T-helper 1 cell treated with Interleukin-12 subunit alpha and Interleukin-12 subunit beta and Interleukin-4 antibody, amounts not matched to agents 30 μg/mL and 1 μg/mL, for 36 hours (primary cell): Measurements from ENCODE around the gene SF3B1.
"Not testable (repeated sequence)": the region's sequence is repeated elsewhere in the genome, so short reads cannot be mapped to it uniquely, and the experiment has no call there.

Experiments
- H3K27ac Mint-ChIP-seq: one replicate; pipeline ENCODE4 v1.8.0; 2021; ENCODE audit warnings: mild to moderate bottlenecking, mixed read lengths
- H3K27me3 Mint-ChIP-seq: one replicate; pipeline ENCODE4 v1.8.0; 2021; ENCODE audit warnings: low read depth, mixed read lengths
- H3K36me3 Mint-ChIP-seq: one replicate; pipeline ENCODE4 v1.8.0; 2021; ENCODE audit warnings: low read depth, mixed read lengths
- H3K4me1 Mint-ChIP-seq: one replicate; pipeline ENCODE4 v1.8.0; 2021; ENCODE audit warnings: low read depth, mixed read lengths
- H3K4me3 Mint-ChIP-seq: one replicate; pipeline ENCODE4 v1.8.0; 2021; ENCODE audit warnings: mild to moderate bottlenecking, moderate library complexity, mixed read lengths
- H3K9me3 Mint-ChIP-seq: one replicate; pipeline ENCODE4 v1.8.0; 2021; ENCODE audit warnings: mixed read lengths

SF3B1 gene

DNA sequence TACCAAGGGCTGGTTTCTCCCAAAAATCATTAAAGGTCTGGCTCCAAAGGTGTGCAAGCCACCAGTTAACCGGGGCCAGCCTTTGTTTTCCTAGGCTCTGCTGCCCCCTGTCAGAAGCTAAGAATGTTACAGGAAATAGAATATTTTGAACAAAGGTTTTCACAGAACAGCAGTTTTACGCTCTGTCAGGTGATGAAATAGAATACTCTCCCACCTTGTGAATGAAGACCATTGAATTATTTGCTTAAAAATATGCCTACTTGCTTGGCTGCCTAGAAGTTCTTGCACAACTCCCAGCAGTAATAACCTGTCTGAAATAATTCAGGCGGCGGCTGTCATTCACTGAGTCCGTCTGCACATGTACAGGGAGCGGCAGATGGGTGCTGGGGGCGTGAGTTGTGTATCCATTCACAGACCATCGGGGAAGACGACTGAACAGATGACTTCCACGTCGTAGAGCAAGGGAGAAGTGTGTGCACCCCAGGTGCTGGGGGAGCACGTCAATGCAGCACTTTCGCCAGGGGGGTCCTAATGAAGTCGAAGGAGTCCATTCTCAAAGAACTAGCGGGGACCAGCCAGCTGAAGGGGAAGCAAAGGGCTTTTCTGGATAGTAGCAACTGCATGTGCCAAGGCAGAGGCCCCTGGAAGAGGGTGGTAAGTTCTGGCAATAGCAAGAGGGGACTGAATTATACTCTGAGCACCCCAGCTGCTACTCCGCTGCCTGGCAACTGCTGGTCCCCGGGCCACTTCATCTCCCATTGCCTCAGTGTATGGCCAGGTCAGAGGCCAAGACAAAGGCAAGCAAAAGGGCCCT, 56.1 kb downstream of the SF3B1 start:
- Mint-ChIP-seq H3K36me3 (no peaks in the 10 kb centered on the region), H3K27ac (no peak overlapping the region), H3K4me3 (no peak overlapping the region)

GRCh38 chr2:197378086-197378485, 56.7 kb downstream of the SF3B1 start:
- Mint-ChIP-seq H3K4me1 (peaks cover 13% of the 10 kb centered on the region), H3K36me3 (no peaks in the 10 kb centered on the region), H3K27me3 (peaks cover 8% of the 10 kb centered on the region), H3K4me3 (no peak overlapping the region), H3K27ac (no peak overlapping the region), H3K9me3 (no peaks in the 10 kb centered on the region)

More for the DNA sequence above, 56.1 kb downstream of the SF3B1 start:
- Mint-ChIP-seq H3K4me1 (peaks cover 13% of the 10 kb centered on the region), H3K9me3 (no peaks in the 10 kb centered on the region), H3K27me3 (peaks cover 8% of the 10 kb centered on the region)

DNA sequence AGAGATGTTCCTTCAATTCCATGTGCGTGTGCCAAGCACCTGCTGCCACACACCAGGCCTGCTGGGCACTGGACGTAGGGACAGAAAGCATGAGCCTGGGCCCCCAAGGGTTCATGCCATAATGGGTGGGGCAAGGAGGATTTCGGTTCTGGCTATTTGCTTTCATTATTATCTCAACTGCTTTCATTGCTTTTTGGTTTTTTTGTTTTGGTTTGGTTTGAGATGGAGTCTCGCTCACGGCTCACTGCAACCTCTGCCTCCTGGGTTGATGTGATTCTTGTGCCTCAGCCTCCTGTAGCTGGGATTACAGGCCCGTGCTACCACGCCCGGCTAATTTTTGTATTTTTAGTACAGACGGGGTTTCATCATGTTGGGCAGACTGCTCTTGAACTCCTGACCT, 57.2 kb downstream of the SF3B1 start:
- Mint-ChIP-seq H3K4me3 (no peak overlapping the region), H3K9me3 (no peaks in the 10 kb centered on the region), H3K36me3 (no peaks in the 10 kb centered on the region), H3K27me3 (peaks cover 8% of the 10 kb centered on the region), H3K4me1 (peaks cover 13% of the 10 kb centered on the region), H3K27ac (no peak overlapping the region)

DNA sequence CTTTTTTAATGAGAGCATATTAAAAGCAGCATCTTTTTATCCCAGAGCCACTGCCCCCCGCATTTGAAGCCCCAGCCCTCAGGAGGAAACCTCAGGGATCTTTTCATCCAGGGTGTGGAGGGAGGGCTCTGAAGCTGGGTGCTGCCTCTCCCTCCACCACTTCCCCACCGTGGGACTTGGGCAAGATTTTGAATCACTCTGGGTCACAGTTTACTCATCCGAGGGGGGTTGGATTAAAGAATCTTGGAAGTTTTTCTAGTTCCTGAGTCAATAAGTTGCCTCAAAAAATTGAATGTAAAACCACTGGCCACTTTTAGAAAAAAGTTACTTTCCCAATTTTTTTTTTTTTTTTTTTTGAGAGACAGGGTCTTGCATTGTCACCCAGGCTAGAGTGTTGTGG, 62.2 kb downstream of the SF3B1 start:
- Mint-ChIP-seq H3K4me1 (peaks cover 10% of the 10 kb centered on the region), H3K4me3 (no peak overlapping the region), H3K9me3 (no peaks in the 10 kb centered on the region), H3K27ac (no peak overlapping the region), H3K36me3 (no peaks in the 10 kb centered on the region), H3K27me3 (no peaks in the 10 kb centered on the region)

GRCh38 chr2:197370664-197371063, 64.2 kb downstream of the SF3B1 start:
- H3K9me3 Mint-ChIP-seq, H3K4me1 Mint-ChIP-seq, H3K36me3 Mint-ChIP-seq, H3K27ac Mint-ChIP-seq, H3K4me3 Mint-ChIP-seq, H3K27me3 Mint-ChIP-seq: not testable (repeated sequence)

DNA sequence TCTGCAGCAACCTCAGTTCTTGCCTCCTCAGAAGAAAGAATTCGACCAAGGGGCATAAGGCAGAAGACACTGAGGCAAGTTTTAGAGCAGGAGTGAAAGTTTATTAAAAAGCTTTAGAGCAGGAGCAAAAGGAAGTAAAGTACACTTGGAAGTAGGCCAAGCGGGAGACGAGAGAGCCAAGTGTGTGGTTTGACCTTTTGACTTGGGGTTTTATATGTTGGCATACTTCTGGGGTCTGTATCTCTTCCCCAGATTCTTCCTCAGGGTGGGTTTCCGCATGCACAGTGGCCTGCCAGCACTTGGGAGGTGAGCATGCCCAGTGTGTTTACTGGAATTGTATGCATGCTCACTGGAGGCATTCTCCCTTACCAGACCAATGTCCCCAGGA, 64.9 kb downstream of the SF3B1 start:
- H3K4me1 Mint-ChIP-seq, result peaks cover 7% of the 10 kb centered on the region
- no peak overlapping the region for H3K4me3 Mint-ChIP-seq
- H3K27me3 Mint-ChIP-seq, result no peaks in the 10 kb centered on the region
- no peaks in the 10 kb centered on the region for H3K36me3 Mint-ChIP-seq
- no peak overlapping the region for H3K27ac Mint-ChIP-seq
- H3K9me3 Mint-ChIP-seq, result no peaks in the 10 kb centered on the region

DNA sequence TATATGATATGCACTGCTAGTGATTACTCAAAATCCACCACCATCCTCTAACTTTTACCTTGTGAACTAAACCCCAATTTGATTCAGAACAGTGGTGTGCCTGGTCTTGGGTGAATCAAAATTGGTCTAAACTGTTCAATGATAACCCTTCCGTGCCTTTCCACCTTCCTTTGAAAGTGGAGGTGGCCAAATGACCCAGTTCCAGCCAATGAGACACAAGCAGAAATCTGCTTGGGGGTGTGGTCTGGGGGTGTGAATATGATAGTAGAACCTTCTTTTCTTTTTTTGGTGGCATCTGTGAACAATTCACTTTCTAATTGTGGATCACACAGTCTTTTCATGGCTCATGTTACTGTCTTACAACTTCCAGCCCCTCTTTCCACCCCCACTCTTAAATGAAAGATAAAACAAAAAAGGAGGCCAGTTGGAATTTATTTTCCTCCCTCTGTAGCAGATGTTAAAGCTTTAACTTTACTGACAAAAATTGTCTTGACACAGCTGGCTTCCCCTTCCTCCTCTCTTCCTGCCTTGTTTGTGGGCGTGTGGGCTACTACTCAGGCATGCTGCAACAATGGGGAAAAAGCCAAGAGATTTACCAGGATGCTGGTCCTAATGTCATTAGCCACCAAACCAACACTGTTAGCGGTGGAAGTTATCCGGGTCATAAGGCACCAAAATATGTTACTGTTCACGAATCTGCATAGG, 65.4 kb downstream of the SF3B1 start:
- Mint-ChIP-seq H3K36me3 (no peaks in the 10 kb centered on the region), H3K4me3 (no peak overlapping the region), H3K27ac (no peak overlapping the region), H3K4me1 (peaks cover 4% of the 10 kb centered on the region), H3K27me3 (no peaks in the 10 kb centered on the region), H3K9me3 (no peaks in the 10 kb centered on the region)

DNA sequence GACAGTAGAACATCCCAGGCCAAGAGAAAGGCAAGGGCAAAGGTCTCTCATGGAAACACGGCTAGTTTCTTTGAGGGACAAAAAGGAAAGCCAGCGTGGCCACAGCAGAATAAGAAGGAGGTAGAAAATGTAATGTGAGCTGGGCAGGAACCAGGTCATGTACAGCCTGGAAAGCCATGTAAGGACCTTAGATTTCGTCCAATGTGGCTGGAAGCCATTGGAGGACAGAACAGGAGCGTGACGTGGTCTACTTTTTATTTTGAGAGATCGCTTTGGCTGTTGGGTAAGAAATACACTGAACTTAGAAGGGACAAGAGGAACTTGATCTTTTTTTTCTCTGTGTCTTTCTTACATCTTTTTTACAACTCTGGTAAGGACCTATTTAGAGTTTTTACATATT, 66.4 kb downstream of the SF3B1 start:
- H3K27ac Mint-ChIP-seq, result no peak overlapping the region
- H3K36me3 Mint-ChIP-seq, result no peaks in the 10 kb centered on the region
- H3K4me3 Mint-ChIP-seq, result no peak overlapping the region
- no peaks in the 10 kb centered on the region for H3K27me3 Mint-ChIP-seq
- H3K9me3 Mint-ChIP-seq, result no peaks in the 10 kb centered on the region
- H3K4me1 Mint-ChIP-seq, result peaks cover 4% of the 10 kb centered on the region

- Mint-ChIP-seq H3K36me3 (peaks cover 2% of the 10 kb centered on the region), H3K9me3 (peaks cover 4% of the 10 kb centered on the region), H3K4me1 (peaks cover 4% of the 10 kb centered on the region), H3K4me3 (no peak overlapping the region), H3K27me3 (no peaks in the 10 kb centered on the region), H3K27ac (no peak overlapping the region)
Observed at GRCh38 chr2:197363998-197364397, 70.8 kb downstream of the SF3B1 start.

GRCh38 chr2:197360744-197361156, 74.1 kb downstream of the SF3B1 start:
- Mint-ChIP-seq H3K9me3 (peaks cover 4% of the 10 kb centered on the region), H3K36me3 (peaks cover 2% of the 10 kb centered on the region), H3K27me3 (no peaks in the 10 kb centered on the region), H3K4me1 (peaks cover 17% of the 10 kb centered on the region), H3K4me3 (no peak overlapping the region), H3K27ac (no peak overlapping the region)

DNA sequence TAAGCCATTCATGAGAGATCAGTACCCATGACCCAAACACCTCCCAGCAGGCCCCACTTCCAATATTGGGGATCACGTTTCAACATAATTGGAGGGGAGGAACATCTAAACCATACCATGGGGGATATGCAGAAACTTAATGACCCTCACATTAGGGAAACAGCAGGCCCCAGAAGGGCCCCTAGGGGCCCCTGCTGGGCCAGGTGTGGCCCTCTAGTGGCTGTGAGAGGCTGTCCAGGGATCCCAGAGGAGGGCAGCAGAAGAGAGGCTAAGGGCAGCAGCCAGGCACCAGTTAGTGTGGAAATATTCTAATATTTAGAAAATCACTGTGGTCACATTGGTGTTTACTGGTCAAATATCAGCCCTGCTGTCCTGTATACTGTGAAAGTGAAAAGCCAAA, 75.0 kb downstream of the SF3B1 start:
- H3K36me3 Mint-ChIP-seq, result peaks cover 2% of the 10 kb centered on the region
- H3K27ac Mint-ChIP-seq, result no peak overlapping the region
- H3K9me3 Mint-ChIP-seq, result peaks cover 4% of the 10 kb centered on the region
- no peaks in the 10 kb centered on the region for H3K27me3 Mint-ChIP-seq
- H3K4me1 Mint-ChIP-seq, result peaks cover 17% of the 10 kb centered on the region
- no peak overlapping the region for H3K4me3 Mint-ChIP-seq

GRCh38 chr2:197358931-197359330, 75.9 kb downstream of the SF3B1 start:
- Mint-ChIP-seq H3K4me3 (no peak overlapping the region), H3K4me1 (peaks cover 17% of the 10 kb centered on the region), H3K36me3 (peaks cover 2% of the 10 kb centered on the region), H3K27me3 (no peaks in the 10 kb centered on the region), H3K27ac (no peak overlapping the region), H3K9me3 (peaks cover 4% of the 10 kb centered on the region)

GRCh38 chr2:197357986-197358385, 76.8 kb downstream of the SF3B1 start:
- Mint-ChIP-seq H3K4me1 (peaks cover 17% of the 10 kb centered on the region), H3K27me3 (no peaks in the 10 kb centered on the region), H3K9me3 (peaks cover 4% of the 10 kb centered on the region), H3K4me3 (no peak overlapping the region), H3K36me3 (peaks cover 2% of the 10 kb centered on the region), H3K27ac (no peak overlapping the region)

GRCh38 chr2:197356136-197356535, 78.7 kb downstream of the SF3B1 start:
- Mint-ChIP-seq H3K36me3 (peaks cover 2% of the 10 kb centered on the region), H3K4me3 (no peak overlapping the region), H3K4me1 (peaks cover 17% of the 10 kb centered on the region), H3K9me3 (peaks cover 4% of the 10 kb centered on the region), H3K27ac (no peak overlapping the region), H3K27me3 (no peaks in the 10 kb centered on the region)

DNA sequence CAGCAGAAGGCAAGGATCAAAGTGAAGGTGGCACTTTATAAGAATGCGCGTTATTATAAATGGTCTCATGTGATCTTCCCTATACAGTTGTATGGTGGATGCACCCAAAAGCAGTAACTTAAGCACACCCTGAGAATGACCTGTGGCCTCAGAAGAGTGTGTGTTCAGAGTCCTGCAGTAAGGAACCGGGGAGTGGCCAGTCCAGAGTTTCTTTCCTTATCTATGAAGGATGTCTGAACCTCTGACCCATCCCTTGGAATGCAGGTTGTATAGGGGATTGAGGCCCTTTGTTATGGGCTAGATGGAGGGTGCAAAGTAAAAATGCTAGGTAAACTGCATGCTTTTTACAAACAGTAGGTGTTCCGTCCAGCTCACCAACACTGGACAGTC, 80.7 kb downstream of the SF3B1 start:
- Mint-ChIP-seq H3K27ac (no peak overlapping the region), H3K4me1 (peaks cover 14% of the 10 kb centered on the region), H3K4me3 (no peak overlapping the region), H3K9me3 (no peaks in the 10 kb centered on the region), H3K27me3 (no peaks in the 10 kb centered on the region), H3K36me3 (peaks cover 2% of the 10 kb centered on the region)
